Mucosa of gallbladder (tissue), 1 donor: ENCODE measurements around the gene TOB1. TPM values are rescaled to one million over a fixed set of nuclear protein-coding genes. Genes with fewer than 3 reads are reported as not detected.

Experiments
- DNase-seq: peaks from one replicate; pipeline ENCODE4 v3.0.0-alpha.2; 2020; ENCODE audit warnings: low spot score
- total RNA-seq: library from RNA; stranded (reverse); gene quantifications from one replicate; pipeline ENCODE4 v1.2.1, GENCODE V29; 2021
- donor health status: DM: no; HTN: no; CAD: no.

The TOB1 gene
- total RNA-seq, 1 donor from 2014 or later = 134 TPM

- no peak for DNase-seq
Observed at GRCh38 chr17:50832267-50832863, 33.8 kb downstream of the TOB1 start.

DNA sequence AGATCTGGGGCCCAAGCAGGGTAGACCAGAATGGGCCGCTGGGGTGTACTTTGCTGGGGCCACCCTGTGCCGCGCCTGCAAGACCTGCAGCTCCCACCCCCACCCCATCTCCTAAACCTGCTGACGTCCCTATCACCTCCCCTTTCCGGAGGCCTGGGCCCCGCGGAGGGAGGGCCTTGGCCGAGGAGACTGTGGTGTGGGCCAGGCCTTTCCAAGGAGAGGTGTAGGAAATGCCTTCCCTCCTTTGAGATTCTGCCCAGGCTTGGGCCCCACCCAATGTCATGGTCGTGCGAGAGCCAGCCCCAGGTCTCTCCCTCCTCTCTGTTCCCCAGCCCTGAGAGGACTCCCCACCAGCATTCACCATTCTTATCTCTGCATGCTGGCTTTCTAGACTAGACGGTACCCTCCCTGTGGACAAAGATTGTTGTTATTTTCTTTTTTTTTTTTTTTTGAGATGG, 34.7 kb downstream of the TOB1 start:
- no peak for DNase-seq

DNA sequence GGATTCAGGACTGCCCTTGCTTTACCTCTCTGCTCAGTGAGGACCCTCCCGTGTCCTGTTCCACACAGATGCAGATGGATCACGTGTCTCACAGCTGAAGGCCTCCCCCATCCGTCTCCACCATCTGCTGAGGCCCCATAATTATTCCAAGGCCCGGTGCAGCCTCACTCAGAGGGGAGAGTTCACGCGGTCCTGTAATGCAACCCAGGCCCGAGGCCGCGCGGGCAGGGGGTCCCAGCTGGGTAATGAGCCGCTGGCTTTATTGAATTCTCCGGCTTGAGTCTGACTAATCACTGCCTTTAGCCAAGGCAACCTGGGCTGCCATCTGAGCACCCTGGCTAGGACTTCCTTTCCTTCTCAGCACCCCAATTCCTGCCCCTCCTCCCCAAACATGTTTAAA, 35.2 kb downstream of the TOB1 start:
- DNase-seq = no peak

- no peak for DNase-seq
Observed at GRCh38 chr17:50830352-50830751, 35.8 kb downstream of the TOB1 start.

DNA sequence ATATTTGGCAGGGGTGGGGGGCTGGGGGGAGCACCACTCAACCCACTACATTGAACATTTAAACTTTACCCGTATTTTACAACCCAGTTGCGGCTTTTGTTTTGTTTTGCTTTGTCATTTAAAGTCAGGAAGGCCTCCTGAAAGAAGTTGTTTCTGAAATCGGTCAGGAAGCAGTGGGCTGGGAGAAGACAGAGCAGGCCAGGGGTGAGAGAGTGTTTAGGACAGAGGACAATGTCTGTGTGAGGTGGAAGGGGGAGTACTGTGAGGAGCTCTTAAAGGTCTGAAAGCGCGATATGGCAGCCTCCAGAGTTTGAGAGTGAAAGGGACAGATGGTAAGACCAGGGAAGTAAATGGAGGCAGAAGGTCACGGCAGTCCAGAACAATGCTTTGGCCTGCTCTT, 36.8 kb downstream of the TOB1 start:
- DNase-seq = no peak

DNA sequence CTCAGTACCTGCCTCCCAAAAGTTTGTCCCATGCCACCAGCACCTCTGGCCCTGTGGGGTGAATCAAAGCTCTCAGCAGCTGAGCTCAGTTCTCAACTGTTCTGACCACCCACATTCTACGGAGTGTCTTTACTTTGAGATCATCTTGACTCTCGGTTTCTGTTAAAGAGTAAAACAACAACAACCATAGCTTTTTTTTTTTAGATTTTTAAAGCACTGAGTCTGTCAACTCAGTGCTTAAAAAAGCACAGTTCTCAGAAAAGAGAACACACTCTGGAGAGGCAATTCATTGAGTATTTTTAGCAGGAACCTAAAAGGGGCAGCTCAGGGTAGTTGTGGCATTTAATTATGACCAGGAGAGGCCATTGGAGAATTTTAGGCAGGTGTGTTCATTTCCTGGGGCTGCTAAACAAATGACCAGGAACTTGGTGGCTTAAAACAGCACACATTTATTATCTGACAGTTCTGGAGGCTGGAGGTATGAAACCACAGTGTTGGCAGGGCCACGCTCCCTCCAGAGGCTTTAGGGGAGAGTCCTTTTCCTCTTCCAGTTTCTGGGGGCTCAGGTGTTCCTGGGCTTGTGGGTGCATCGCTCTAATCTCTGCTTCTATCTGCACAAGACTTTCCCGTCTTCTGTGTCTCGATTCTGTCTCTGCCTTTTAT, 37.5 kb downstream of the TOB1 start:
- DNase-seq = no peak

DNA sequence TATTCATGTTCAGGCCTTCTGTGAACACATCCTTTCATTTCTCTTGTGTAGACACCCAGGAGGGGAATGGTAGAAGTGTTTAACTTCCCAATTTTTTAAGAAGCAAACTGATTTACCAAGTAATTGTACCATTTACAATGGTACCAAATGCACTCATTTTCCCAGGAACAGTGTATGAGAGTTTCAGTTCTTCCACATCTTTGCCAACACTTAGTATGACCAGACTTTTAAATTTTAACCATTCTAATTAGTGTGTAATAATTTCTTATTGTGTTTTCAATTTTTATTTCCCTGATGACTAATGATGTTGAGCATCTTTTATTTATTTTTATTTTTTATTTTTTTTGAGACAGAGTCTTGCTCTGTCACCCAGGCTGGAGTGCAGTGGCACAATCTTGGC, 41.0 kb downstream of the TOB1 start:
- no peak for DNase-seq

DNA sequence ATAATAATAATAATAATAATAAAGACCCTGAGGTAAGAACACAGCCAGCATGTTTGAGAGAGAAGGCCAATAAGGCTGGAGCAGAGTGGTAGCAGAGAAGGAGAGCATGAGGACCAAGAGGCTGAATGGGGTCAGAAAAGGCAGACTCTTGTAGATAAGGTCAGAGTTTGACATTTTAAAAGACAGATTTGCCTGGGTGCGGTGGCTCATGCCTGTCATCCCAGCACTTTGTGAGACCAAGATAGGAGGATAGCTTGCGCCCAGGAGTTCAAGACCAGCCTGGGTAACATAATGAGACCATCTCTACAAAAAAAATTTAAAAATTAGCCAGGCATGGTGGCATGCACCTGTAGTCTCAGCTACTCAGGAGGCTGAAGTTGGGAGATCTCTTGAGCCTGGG, 41.7 kb downstream of the TOB1 start:
- no peak for DNase-seq

- no peak for DNase-seq
Observed at GRCh38 chr17:50822550-50822949, 43.6 kb downstream of the TOB1 start.

GRCh38 chr17:50820651-50821050, 45.5 kb downstream of the TOB1 start:
- DNase-seq = no peak

DNA sequence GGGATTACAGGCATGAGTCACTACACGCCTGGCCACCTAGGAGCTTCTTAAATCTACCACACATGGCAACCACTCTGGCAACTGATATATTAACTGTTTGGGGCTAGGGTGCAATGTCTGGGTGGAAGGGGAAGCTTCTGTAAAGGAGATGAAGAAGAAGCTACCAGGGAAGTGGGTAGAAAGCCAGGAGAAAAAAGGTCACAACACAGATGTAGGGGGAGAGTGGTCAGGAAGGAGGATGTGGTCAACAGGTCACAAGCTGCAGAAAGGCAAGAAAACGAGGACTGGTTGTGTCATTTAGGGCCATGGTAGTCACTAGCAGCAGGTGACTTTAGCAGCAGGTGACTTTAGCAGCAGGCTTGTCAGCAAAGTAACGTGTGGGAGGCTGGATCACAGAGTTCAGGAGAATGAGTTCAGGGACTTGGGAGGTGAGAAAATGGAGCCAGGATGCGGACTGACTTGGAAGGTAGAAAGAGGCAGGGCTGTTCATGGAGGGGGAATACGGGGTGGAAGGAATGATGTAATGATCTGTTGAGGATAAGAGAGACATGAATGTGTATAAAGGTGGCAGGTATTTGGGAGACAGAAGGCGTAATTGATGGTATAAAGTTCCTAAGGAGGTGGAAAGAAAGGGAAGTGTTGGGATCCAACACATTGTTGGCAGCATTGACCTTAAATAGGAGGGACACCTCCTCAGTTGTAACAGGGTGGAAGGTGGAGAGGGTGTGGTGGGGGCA, 47.1 kb downstream of the TOB1 start:
- no peak for DNase-seq

GRCh38 chr17:50818261-50818660, 47.9 kb downstream of the TOB1 start:
- DNase-seq = no peak

GRCh38 chr17:50817838-50818237, 48.3 kb downstream of the TOB1 start:
- no peak for DNase-seq

GRCh38 chr17:50816771-50817751, 49.1 kb downstream of the TOB1 start:
- no peak for DNase-seq

GRCh38 chr17:50816271-50816670, 49.9 kb downstream of the TOB1 start:
- no peak for DNase-seq

GRCh38 chr17:50815400-50815799, 50.8 kb downstream of the TOB1 start:
- no peak for DNase-seq

DNA sequence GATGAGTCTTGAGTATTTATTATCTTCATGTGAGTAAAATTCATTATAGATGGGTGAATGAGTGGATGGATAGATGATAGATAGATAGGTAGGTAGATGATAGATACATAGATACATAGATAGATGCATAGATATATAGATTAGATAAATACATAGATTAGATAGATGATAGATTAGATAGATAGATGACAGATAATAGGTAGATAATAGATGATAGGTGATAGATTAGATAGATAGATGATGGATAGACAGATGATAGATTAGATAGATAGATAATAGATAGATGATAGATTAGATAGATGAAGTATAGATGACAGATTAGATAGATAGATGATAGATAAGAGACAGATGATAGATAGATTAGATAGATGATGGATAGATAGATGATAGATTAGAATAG, 52.6 kb downstream of the TOB1 start:
- no peak for DNase-seq

Other genes with a start within 250 kb of the TOB1 start
- 367 TPM for gene ABCC3, start 231.5 kb downstream of the TOB1 start, total RNA-seq
- gene ANKRD40, start 158.4 kb downstream of the TOB1 start, total RNA-seq = 40.6 TPM
- 117 TPM for gene LUC7L3, start 146.8 kb downstream of the TOB1 start, total RNA-seq
- 10.9 TPM for gene ANKRD40CL, start 98.8 kb downstream of the TOB1 start, total RNA-seq
- 0.63 TPM for gene WFIKKN2, start 30.8 kb downstream of the TOB1 start, total RNA-seq